ENCODE data around the gene CA5A. TPM values are rescaled to one million over a fixed set of nuclear protein-coding genes. Genes with fewer than 3 reads are reported as not detected.

CA5A gene
- total and polyA plus RNA-seq, 2 of the 13 experiments (the other 11 are each of a cell fraction or from before 2014, with no cell fraction given) = 66.8 to 106 TPM

- TF ChIP-seq PAXIP1 (CRISPR knock-in tag; conservative IDR thresholded peaks at IDR 0.05) (peak; percentile 90), ZKSCAN1 (IDR thresholded peaks at IDR 0.05; ENCODE audit: low read length) (no peak), RERE (CRISPR knock-in tag; IDR thresholded peaks at IDR 0.05; ENCODE audit: low read depth) (no peak), CREBL2 (CRISPR knock-in tag; IDR thresholded peaks at IDR 0.05; ENCODE audit: borderline replicate concordance) (no peak), ZNF607 (CRISPR knock-in tag; IDR thresholded peaks at IDR 0.05; ENCODE audit: borderline replicate concordance) (no peak), HMGA1 (CRISPR knock-in tag; conservative IDR thresholded peaks at IDR 0.05) (no peak), LRRFIP1 (CRISPR knock-in tag; conservative IDR thresholded peaks at IDR 0.05) (no peak), ZNF878 (CRISPR knock-in tag; IDR thresholded peaks at IDR 0.05) (no peak), TARDBP (CRISPR knock-in tag; IDR thresholded peaks at IDR 0.05) (0 out of 2 replicates have a peak, but pooled peaks have one; percentile 8), IRX3 (CRISPR knock-in tag; IDR thresholded peaks at IDR 0.05; ENCODE audit: borderline replicate concordance, low read depth) (no peak), TAF15 (IDR thresholded peaks at IDR 0.05; ENCODE audit: low read depth, low read length, poor library complexity, severe bottlenecking) (no peak), ZNF503 (CRISPR knock-in tag; IDR thresholded peaks at IDR 0.05) (peak; percentile 58; the same call in 1 of the 2 replicates), IKZF4 (CRISPR knock-in tag; IDR thresholded peaks at IDR 0.05; ENCODE audit: borderline replicate concordance, low read depth, not compliant biosample characterization) (no peak), SOX6 (IDR thresholded peaks at IDR 0.05) (no peak), SOX6 (CRISPR knock-in tag; IDR thresholded peaks at IDR 0.05) (peak; percentile 70)
These were observed 94.0 kb downstream of the CA5A start (continued) for GRCh38 chr16:87842209-87842869.
